ENCODE measurements around the gene BGN.

GRCh38 chrX:153551135-153551534 is 56.4 kb downstream of the BGN start:
- TF ChIP-seq CTCF (conservative IDR thresholded peaks at IDR 0.05; ENCODE audit: low read length) (no peak), EZH2phosphoT487 (IDR thresholded peaks at IDR 0.05; ENCODE audit: borderline replicate concordance, low read depth, low read length) (no peak)
